CD14-positive monocyte (primary cell): ENCODE measurements around the gene ADCY1. TPM values are rescaled to one million over a fixed set of nuclear protein-coding genes. Genes with fewer than 3 reads are reported as not detected.

Experiments used
- DNase-seq, 3 donors: peaks; one replicate each; pipeline ENCODE4 v3.0.0-alpha.2; 2011 to 2022
- H2AFZ ChIP-seq: 2 replicates; pipeline ENCODE4 v1.6.0; 2012; ENCODE audit warnings: mild to moderate bottlenecking, low read depth, low read length, inconsistent platforms; ENCODE audit not compliant: insufficient read depth, poor library complexity, severe bottlenecking
- H3K27ac ChIP-seq, 2 donors: 1 replicate in 1 of 2; 2 replicates in 1 of 2; pipeline ENCODE4 v1.5.1; 2012 to 2013; ENCODE audit warnings: low read length in 2 of 2, control low read depth in 1 of 2, inconsistent platforms in 1 of 2, low read depth in 1 of 2, mild to moderate bottlenecking in 1 of 2
- H3K27me3 ChIP-seq, 2 donors: one replicate each; pipeline versions ENCODE4 v1.6.0 to v1.6.1; 2011 to 2013; ENCODE audit warnings: low read length in 2 of 2; ENCODE audit not compliant: control insufficient read depth in 2 of 2, insufficient read depth in 2 of 2
- H3K36me3 ChIP-seq, 2 donors: replicated peaks in 1 of 2; 1 replicate in 1 of 2; 2 replicates in 1 of 2; pipeline versions ENCODE4 v1.5.1 to v1.6.1; 2012 to 2013; ENCODE audit warnings: low read length in 2 of 2, control low read depth in 1 of 2, inconsistent platforms in 1 of 2, mild to moderate bottlenecking in 1 of 2; ENCODE audit not compliant: insufficient read depth in 2 of 2, control insufficient read depth in 1 of 2
- H3K4me1 ChIP-seq, 2 donors: 1 replicate in 1 of 2; 2 replicates in 1 of 2; pipeline versions ENCODE4 v1.5.1 to v1.6.1; 2012 to 2013; ENCODE audit warnings: low read length in 2 of 2, control low read depth in 1 of 2, inconsistent platforms in 1 of 2, mild to moderate bottlenecking in 1 of 2, moderate library complexity in 1 of 2; ENCODE audit not compliant: insufficient read depth in 2 of 2, control insufficient read depth in 1 of 2
- H3K4me2 ChIP-seq: replicated peaks from 2 replicates; pipeline ENCODE3; 2012; ENCODE audit warnings: low read length, moderate library complexity, mild to moderate bottlenecking; ENCODE audit not compliant: poor library complexity, severe bottlenecking; ENCODE audit errors: extremely low read depth
- H3K4me3 ChIP-seq, 3 experiments: fragments of 200-600 bp in 1 of 3; sonication (generic) in 1 of 3; replicated peaks in 1 of 3; 1 replicate in 2 of 3; 2 replicates in 1 of 3; pipeline ENCODE4 v1.5.1; 2011 to 2013; ENCODE audit warnings: low read length in 3 of 3, mild to moderate bottlenecking in 3 of 3, control low read depth in 2 of 3, low read depth in 2 of 3, inconsistent platforms in 1 of 3, moderate library complexity in 1 of 3
- H3K79me2 ChIP-seq: 2 replicates; pipeline ENCODE4 v1.6.0; 2012; ENCODE audit warnings: mild to moderate bottlenecking, control low read depth, inconsistent platforms, low read length, moderate library complexity; ENCODE audit not compliant: insufficient read depth
- H3K9ac ChIP-seq: 2 replicates; pipeline ENCODE4 v1.6.0; 2017; ENCODE audit warnings: low read length, mild to moderate bottlenecking; ENCODE audit not compliant: insufficient read depth, poor library complexity, severe bottlenecking
- H3K9me3 ChIP-seq, 2 donors: replicated peaks in 1 of 2; 1 replicate in 1 of 2; 2 replicates in 1 of 2; pipeline versions ENCODE4 v1.5.1 to v1.6.1; 2012 to 2013; ENCODE audit warnings: low read length in 2 of 2, control low read depth in 1 of 2; ENCODE audit not compliant: control insufficient read depth in 1 of 2, insufficient read depth in 1 of 2
- H4K20me1 ChIP-seq: 2 replicates; pipeline ENCODE4 v1.6.0; 2012; ENCODE audit warnings: mild to moderate bottlenecking, low read length, control low read depth, moderate library complexity; ENCODE audit not compliant: insufficient read depth
- H3K27ac Mint-ChIP-seq, 7 donors: one replicate each; pipeline ENCODE4 v1.8.0; 2020; ENCODE audit warnings: mild to moderate bottlenecking in 7 of 7, mixed read lengths in 7 of 7, moderate library complexity in 6 of 7, inconsistent platforms in 2 of 7
- H3K27me3 Mint-ChIP-seq, 3 donors: one replicate each; pipeline ENCODE4 v1.8.0; 2021 to 2022; ENCODE audit warnings: low read depth in 3 of 3, mild to moderate bottlenecking in 3 of 3, mixed read lengths in 3 of 3, moderate library complexity in 3 of 3, inconsistent platforms in 1 of 3
- H3K36me3 Mint-ChIP-seq, 2 donors: one replicate each; pipeline ENCODE4 v1.8.0; 2020; ENCODE audit warnings: mixed read lengths in 2 of 2, inconsistent platforms in 1 of 2, mild to moderate bottlenecking in 1 of 2
- H3K4me1 Mint-ChIP-seq: one replicate; pipeline ENCODE4 v1.8.0; 2020; ENCODE audit warnings: mild to moderate bottlenecking, mixed read lengths
- H3K4me3 Mint-ChIP-seq, 2 donors: one replicate each; pipeline ENCODE4 v1.8.0; 2020; ENCODE audit warnings: mild to moderate bottlenecking in 2 of 2, mixed read lengths in 2 of 2, moderate library complexity in 1 of 2
- H3K9me3 Mint-ChIP-seq, 7 donors: one replicate each; pipeline ENCODE4 v1.8.0; 2020 to 2022; ENCODE audit warnings: mixed read lengths in 7 of 7, mild to moderate bottlenecking in 6 of 7, moderate library complexity in 6 of 7, inconsistent platforms in 2 of 7
- CTCF ChIP-seq: fragments of 200-600 bp; IDR thresholded peaks from one replicate; pipeline ENCODE4 v1.8.0; 2022; ENCODE audit warnings: antibody characterized with exemption, mild to moderate bottlenecking
- WGBS: methylation state at CpG from one replicate; pipeline ENCODE4 v1.1.5; 2013; ENCODE audit warnings: missing lambda C conversion rate; ENCODE audit not compliant: insufficient coverage; 5-methylcytosine and 5-hydroxymethylcytosine counted together
- intact Hi-C, 2 donors: fragments of 100-400 bp; cut with micrococcal nuclease; formaldehyde crosslinking; loops; one replicate each; pipeline versions ENCODE4 v1.15.0 to v1.15.1; 2023
- polyA plus RNA-seq, 3 donors: library from polyadenylated mRNA; depleted of rRNA in 1 of 3; unstranded in 2 of 3; stranded (reverse) in 1 of 3; fragments of 300-500 nt in 2 of 3; fragments of >200 nt in 1 of 3; fragmentation: Illumina TruSeq in 2 of 3; gene quantifications; 1 replicate in 2 of 3; 2 replicates in 1 of 3; pipeline ENCODE4 v1.2.3, GENCODE V29; 2012 to 2021

Gene ADCY1
- polyA plus RNA-seq, 3 donors: 0.01 TPM; not detected in 2

GRCh38 chr7:45586542-45587520 is 12.7 kb downstream of the ADCY1 start:
- no peaks in the 10 kb centered on the region for H3K27me3 ChIP-seq
- no peak for DNase-seq
- H2AFZ ChIP-seq: no peak overlapping the region
- no peaks in the 10 kb centered on the region for H3K4me1 Mint-ChIP-seq
- H3K79me2 ChIP-seq: no peaks in the 10 kb centered on the region
- H3K4me3 ChIP-seq: no peak overlapping the region
- no peaks in the 10 kb centered on the region for H3K36me3 ChIP-seq
- H3K9ac ChIP-seq: no peak overlapping the region
- no peaks in the 10 kb centered on the region for H3K4me1 ChIP-seq
- no peaks in the 10 kb centered on the region for H3K9me3 ChIP-seq
- no peaks in the 10 kb centered on the region for H3K36me3 Mint-ChIP-seq
- no peak for TF ChIP-seq CTCF
- peaks cover 0 to 2% (median 0%) of the 10 kb centered on the region in 7 donors for H3K9me3 Mint-ChIP-seq
- WGBS: 93% methylated on average over 8 of the region's 12 CpGs
- H3K4me2 ChIP-seq: no peak overlapping the region
- no peaks in the 10 kb centered on the region for H4K20me1 ChIP-seq
- peak overlapping the region in 1 of 7 donors; percentile 29 for H3K27ac Mint-ChIP-seq
- peaks cover 2 to 6% (median 6%) of the 10 kb centered on the region in 3 donors for H3K27me3 Mint-ChIP-seq
- H3K27ac ChIP-seq: no peak overlapping the region
- no peak overlapping the region for H3K4me3 Mint-ChIP-seq
- intact Hi-C loops: no loop called here

GRCh38 chr7:45588466-45588865 is 14.3 kb downstream of the ADCY1 start:
- Mint-ChIP-seq H3K9me3 (peaks cover 0 to 2% (median 0%) of the 10 kb centered on the region in 7 donors), H3K27me3 (peaks cover 2 to 6% (median 6%) of the 10 kb centered on the region in 3 donors), H3K36me3 (no peaks in the 10 kb centered on the region), H3K4me1 (no peaks in the 10 kb centered on the region), H3K4me3 (no peak overlapping the region), H3K27ac (no peak overlapping the region)
- H3K79me2 ChIP-seq: no peaks in the 10 kb centered on the region
- no peaks in the 10 kb centered on the region for H3K4me1 ChIP-seq
- H2AFZ ChIP-seq: no peak overlapping the region
- H4K20me1 ChIP-seq: no peaks in the 10 kb centered on the region
- H3K27me3 ChIP-seq: no peaks in the 10 kb centered on the region
- no peak overlapping the region for H3K9ac ChIP-seq
- no peak overlapping the region for H3K27ac ChIP-seq
- DNase-seq: no peak
- no peak for TF ChIP-seq CTCF
- intact Hi-C loops: no loop called here
- H3K4me2 ChIP-seq: no peak overlapping the region
- H3K4me3 ChIP-seq: no peak overlapping the region
- whole genome bisulfite sequencing: 95% methylated on average over 4 of the region's 6 CpGs
- no peaks in the 10 kb centered on the region for H3K9me3 ChIP-seq
- no peaks in the 10 kb centered on the region for H3K36me3 ChIP-seq
